Activated CD8-positive, alpha-beta memory T cell treated with anti-CD3 and anti-CD28 coated beads, Interleukin-2, amount 50 U/mL, for 1 hour (primary cell): Measurements from ENCODE around the gene CDC6.
"Not testable (repeated sequence)": the region's sequence is repeated elsewhere in the genome, so short reads cannot be mapped to it uniquely, and the experiment has no call there.

Experiments used
- DNase-seq: peaks from one replicate; pipeline ENCODE4 v3.0.0-alpha.2; 2020; ENCODE audit errors: extremely low read depth

CDC6 gene

DNA sequence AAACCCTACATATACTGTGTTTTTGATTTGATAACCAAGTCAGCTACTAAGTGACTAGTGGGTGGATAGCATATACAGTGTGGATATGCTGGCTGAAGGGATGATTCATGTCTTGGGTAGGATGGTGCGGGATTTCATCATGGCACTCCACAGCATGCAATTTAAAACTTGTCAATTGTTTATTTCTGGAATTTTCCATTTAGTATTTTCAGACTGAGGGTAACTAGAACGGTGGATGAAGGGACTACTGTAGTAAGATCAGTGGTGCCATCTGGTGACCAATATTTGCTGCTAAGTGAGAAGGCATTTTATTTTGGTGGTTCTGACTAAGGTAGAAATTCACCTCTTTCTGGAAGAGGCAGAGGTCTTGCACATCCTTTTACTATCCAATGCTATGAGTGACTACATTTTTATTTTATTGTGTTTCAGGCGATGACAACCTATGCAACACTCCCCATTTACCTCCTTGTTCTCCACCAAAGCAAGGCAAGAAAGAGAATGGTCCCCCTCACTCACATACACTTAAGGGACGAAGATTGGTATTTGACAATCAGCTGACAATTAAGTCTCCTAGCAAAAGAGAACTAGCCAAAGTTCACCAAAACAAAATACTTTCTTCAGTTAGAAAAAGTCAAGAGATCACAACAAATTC is 3.1 kb downstream of the CDC6 start:
- DNase-seq = no peak

DNA sequence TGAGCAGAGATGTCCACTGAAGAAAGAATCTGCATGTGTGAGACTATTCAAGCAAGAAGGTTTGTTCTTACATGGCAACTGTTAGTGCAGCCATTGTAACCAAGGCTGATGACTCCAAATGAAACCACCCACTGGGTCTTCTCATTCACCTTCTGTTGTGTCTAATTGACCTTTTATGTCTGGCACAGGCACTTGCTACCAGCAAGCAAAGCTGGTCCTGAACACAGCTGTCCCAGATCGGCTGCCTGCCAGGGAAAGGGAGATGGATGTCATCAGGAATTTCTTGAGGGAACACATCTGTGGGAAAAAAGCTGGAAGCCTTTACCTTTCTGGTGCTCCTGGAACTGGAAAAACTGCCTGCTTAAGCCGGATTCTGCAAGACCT is 3.6 kb downstream of the CDC6 start:
- DNase-seq = no peak

DNA sequence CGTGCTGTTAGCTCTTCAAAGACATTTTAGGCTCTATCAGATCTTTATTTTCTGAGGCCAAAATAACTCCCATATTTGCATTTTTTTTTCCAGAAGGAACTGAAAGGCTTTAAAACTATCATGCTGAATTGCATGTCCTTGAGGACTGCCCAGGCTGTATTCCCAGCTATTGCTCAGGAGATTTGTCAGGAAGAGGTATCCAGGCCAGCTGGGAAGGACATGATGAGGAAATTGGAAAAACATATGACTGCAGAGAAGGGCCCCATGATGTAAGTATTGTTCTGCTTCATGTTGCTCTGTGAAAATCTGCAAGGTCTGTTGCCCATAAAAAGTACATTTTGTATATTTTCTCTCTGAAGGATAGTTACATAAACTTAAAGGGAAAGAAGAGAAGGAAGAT is 5.7 kb downstream of the CDC6 start:
- no peak for DNase-seq

DNA sequence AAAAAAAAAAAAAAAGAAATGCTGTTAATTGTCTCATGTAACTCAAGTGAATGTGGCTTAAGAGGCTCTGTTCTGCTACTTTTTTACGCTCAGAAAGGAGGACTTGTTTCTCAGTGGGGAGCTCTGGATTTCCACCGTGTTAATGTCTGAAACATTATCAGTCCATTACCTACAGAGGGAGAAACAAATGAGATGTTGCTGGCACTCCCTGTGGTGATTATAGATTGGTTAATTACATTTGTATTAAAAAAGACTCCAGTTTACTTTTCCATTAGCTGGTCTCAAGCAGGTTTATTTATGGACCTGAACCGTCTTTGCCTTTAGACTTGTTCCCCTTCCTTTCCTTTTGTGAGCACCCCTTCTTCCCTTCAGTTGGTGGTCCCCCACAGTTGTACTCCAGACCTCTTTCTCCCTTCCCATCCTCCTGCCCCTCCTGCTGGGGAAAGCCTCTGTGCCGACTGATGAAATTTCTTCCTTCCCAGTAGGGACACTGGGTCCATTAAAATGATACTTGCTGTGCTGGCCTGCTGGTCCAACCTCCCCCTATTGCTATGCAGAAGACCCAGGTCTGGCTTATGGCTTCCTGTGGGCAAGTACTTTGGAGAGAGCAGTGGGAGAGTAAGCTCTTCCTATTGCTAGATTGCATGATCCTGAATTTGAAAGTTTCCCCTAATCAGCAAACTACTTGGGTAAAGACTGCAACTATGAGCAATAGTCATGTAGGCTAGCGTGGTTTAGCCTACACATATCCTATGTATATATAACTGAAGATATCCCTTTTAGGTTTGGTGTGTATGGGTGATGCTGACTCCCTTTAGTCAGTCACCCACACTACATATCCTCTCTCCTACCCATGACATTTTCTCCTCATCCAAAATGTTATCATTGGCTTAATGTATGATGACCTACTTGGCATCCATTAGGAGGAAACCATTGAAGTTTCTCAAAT is 8.1 kb downstream of the CDC6 start:
- no peak for DNase-seq

DNA sequence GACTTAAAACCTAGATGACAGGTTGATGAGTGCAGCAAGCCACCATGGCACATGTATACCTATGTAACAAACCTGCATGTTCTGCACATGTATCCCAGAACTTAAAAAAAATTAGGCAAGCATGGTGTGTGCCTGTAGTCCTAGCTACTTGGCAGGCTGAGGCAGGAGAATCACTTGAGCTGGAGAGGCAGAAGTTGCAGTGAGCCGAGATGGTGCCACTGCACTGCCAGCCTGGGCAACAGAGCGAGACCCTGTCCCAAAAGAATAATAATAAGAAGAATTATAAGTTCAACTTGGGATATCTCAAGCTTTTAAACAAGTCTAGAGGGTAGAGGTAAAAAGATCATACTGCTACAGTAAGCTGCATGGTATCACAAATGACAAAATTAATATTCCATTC is 9.8 kb downstream of the CDC6 start:
- no peak for DNase-seq

DNA sequence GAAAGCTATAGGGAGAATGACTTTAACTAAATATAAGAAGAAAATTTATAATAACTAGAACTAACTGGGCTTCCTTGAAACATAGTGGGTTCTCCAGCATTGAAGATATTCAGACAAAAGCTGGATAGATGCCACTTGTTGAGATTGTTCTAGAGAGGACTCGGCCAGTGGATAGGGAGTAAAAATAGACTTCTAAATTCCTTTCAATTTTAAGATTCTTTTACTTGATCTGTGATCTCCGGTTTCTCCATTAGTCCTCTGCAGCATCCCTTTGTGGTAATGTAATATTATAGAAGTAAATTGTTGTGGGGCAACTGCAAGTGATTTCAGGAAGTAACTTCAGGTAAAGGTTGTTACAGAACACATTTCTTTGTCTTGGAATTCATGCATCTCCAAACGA is 11.0 kb downstream of the CDC6 start:
- no peak for DNase-seq

DNA sequence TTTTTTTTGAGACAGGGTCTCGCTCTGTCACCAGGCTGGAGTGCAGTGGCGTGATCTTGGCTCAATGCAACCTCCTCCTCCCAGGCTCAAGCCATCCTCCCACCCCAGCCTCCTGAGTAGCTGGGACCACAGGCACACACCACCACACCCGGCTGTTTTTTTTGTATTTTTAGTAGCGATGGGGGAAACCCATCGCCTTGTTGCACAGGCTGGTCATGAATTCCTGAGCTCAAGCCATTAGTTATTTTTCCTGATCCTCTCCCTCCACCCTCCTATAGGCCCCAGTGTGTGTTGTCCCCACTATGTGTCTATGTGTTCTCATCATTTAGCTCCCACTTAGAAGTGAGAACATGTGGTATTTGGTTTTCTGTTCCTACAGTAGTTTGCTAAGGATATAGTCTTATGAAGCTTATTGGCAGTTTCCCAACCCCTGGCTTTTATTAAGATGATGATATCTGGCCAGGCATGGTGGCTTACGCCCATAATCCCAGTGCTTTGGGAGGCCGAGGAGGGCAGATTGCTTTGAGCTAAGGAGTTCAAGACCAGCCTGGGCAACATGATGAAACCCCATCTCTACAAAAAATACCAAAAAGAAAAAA is 11.6 kb downstream of the CDC6 start:
- not testable (repeated sequence) for DNase-seq

DNA sequence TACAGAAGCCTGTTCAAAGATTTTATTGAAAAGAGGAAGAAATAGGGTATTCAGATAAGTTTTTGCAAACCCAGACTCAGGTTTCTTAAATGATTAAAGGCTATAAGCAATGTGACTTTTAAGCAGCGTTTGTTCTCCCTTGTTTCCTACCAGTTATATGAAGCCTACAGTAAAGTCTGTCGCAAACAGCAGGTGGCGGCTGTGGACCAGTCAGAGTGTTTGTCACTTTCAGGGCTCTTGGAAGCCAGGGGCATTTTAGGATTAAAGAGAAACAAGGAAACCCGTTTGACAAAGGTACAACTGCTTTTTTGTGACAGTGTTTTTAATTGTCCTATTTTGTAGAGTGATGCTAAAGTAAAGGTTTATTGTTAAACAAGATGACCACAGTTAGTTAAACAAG is 13.6 kb downstream of the CDC6 start:
- DNase-seq = no peak

DNA sequence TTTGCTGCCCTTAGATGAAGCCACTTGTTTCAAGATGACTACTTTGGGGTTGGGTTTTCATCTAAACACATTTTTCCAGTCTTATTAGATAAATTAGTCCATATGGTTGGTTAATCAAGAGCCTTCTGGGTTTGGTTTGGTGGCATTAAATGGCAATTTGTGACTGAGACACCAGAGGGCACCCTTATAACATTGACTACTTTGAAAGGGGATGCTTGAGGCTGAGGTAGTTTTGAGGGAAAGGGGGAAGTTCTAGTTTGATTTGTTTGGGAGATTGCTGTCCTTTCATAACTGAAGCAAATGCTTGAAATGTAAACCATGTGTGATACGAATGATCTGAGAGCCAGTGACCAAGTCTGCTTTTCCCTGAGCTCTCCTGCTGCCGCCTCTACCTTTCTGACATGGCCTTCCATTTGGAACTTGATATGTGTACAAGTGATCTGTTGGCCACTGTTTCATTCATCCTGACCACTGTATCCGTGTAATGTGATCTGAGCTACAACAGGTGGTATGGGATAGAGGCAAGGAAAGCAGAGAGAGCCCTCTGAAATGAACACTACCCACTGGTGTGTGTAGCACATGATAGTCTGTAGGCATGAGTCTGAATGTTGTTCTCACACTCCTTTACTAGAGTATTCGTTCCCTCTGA is 15.5 kb downstream of the CDC6 start:
- DNase-seq = no peak

DNA sequence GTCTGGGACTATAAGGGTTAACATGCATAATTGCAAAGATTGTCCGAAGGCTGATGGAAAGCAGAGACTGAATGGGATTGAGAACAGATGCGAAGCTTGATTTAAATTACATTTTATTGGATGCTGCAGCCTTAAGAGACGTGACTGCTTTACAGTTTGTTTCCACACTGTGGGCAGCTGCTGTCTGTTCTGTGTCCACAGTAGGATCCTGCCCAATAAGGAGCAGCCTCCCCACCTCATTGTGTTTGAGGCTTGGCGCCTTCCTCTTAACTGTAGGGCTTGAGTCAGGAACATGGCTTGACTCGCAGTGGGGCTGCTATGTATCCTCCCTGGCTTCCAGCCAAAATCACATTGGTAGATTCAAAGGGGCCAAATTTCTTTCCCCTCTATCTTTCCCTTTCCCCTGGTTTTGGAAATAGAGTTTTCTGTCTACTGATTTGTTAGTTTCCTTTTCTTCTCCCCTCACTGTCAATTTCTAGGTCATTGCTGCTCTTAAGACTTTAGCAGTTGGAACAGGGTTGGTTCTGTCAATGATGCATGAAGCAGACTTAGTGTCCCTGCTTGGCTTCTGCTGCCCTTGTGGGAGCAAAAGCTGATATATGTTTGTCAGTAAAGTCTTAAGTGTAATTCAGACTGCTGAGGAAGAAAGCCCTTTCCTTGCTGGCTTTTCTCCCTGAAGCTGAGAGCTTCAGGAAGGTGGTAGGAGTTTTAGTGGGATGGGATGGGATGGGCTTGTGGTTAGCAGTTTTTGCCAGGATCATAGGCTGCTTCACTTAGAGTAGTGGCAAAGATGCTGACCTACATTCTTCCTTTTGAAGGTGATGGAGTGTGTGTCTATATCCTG is 16.3 kb downstream of the CDC6 start:
- DNase-seq = no peak

DNA sequence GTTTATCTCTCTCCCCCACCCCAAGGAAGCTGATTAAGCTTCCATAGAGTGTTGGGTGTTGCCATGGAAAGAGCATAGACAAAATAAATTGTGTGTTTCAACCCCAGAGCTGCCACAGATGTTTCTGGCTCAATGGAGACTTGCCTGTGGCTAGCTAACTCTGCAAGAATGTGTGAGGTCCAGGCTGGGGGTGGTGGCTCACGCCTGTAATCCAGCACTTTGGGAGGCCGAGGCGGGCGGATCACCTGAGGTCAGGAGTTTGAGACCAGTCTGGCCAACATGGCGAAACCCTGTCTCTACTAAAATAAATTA is 16.8 kb downstream of the CDC6 start:
- not testable (repeated sequence) for DNase-seq

DNA sequence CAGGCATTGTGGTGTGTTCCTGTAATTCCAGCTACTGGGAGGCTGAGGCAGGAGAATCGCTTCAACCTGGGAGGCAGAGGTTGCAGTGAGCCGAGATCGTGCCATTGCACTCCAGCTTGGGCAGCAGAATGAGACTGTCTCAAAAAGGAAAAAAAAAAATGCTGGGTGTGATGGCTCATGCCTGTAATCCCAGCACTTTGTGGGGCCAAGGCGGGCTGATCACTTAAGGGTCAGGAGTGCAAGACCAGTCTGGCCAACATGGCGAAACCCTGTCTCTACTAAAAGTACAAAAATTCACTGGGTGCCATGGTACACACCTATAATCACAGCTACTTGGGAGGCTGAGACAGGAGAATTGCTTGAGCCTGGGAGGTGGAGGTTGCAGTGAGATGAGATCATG is 17.2 kb downstream of the CDC6 start:
- not testable (repeated sequence) for DNase-seq

DNA sequence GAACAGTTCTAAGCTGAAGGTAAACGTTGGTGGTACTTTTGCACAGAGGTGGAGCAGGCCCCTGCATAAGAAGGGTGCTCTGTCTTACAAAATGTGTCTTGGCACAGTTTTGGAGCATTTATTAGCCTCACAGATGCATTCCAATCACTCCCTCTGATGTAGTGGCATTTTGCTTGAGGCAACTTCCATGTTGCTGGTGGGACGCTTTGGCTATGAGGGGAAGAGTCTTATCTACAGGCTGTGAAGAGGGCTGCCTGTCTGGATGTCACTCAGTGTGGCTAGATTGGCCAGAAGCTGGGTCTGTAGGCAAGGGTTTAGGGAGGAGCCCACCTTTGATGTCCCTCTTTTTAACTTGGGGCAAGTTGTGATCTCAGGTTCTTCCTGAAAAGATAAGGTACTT is 18.7 kb downstream of the CDC6 start:
- DNase-seq = no peak

DNA sequence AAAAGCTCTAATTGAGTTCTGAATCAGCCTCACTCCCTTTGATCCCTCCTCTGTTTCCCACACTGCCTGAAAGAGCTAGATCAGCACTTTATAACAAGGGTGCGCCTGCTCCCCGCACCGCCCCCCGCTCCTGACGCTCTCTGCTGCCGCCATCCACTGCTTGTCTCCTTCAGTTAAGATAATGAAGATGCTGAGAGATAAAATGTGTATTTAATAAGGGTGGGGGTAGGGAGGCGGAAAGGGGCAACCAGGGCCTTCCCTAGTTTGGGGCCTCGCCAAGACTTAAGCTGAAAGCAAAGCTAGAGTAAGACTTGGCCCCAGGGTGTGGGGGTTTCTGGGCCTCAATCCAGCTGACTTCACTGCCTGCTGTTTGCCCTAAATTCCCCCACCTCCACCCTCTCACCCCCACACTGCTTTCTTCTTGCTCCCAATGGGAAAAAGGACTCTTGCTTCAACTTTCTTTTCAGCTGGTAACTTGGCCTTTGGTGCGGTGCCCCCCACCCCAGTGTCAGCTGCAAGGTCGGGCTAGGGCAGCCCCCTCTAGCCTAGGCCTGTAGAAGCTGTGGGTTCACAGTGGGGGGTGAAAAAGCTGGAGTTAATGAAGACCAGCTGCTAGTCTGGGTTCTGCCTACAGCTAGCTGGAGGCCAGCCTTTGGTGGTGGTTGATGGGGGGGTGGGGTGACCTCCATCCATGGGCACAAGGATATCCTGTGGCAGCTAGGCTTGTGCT is 19.5 kb downstream of the CDC6 start:
- no peak for DNase-seq

DNA sequence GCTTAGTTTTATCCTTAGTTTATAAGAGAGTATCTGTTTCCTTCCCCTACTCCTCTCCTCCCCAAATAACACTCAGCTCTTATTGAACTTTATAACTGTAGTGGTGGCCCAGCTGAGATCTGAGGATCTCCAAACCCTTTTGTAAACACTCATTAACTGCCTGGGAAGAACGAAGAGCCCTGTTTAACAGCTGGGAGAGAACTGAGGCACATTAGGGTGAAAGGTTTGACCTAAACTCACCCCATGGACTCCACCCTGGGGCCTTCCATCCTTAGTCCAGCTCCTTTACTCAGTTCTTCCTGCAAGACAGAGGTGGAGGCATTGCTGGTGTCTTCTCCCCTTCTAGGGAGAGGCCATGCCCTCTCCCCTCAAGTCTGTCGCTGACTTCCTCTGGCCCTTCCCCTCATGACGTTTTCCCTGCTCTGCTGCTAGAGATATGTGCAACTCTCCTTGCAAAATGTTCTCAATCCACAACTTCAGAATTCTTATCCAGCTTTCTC is 20.1 kb downstream of the CDC6 start:
- DNase-seq = no peak

DNA sequence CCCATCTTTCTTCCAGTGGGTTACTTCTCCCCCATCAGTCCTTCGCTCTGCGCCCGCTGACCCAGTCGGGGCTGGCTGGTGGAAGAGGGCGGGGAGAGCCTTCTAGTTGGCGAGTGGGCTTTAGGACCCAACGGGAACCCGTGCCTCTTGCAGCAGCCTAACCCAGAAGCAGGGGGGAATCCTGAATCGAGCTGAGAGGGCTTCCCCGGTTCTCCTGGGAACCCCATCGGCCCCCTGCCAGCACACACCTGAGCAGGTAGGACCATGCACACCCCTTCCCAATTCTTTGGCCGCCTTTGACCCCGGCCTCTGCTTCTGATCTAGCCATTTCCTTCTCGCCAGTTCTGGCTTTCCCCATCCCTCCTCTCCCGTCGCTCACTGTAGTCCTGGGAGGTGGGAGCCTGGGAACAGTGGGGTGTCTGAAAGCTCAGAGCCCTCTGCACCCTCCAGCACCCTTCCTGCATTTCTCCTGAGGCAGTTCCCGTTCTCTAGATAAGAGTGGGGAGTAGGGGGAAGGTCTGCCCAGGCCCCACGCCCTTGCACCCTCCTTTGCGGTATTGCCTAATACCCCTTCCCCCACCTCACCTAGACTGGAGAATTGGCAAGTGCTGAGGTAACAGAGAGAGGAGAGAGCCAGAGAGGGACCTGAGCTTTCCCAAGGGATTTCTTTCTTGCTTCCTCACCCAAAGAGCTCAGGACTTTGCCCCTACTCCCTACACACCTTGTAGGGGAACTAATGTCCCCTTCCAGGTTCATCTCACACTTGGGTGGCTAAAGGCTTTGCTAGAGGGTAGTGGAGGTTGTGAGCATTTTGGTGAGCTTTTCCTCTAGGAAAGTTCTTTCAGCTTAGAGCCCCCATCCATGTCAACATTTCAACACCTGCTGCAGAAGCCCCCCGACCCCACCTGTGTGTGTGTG is 21.6 kb downstream of the CDC6 start, which contains the start of gene RARA:
Gene RARA, plus strand, starts transcription at position 150 of the 918 bp plus-strand sequence. CDS start 22,039 bp downstream, outside the sequence.
- no peak for DNase-seq

DNA sequence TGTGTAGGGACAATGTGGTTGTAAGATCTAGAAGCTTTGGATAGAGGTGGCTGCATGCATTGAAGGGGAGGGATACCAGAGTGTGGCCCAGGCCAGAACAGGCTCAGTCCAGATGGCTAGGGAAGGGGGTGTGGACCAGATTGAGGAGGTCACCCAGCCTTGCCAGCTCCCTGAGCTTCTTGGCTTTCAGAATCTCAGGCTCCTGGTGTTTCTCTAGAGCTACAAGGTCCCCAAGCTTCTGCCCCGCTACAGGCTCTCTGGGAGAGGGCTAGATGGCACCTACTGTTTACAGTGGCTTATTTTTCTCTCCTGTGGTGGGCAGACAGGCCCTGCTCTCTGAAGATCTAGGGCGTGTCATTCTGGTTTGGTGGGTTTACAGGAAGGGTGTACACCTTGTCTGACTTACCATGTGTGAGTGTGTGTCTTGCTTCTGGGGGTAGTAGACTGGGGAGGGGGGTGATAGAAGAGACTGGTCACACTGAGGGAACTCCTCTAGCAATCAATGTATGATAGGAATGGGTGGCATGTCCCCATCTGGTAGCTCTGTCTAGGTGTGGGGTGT is 22.4 kb downstream of the CDC6 start:
- no peak for DNase-seq

DNA sequence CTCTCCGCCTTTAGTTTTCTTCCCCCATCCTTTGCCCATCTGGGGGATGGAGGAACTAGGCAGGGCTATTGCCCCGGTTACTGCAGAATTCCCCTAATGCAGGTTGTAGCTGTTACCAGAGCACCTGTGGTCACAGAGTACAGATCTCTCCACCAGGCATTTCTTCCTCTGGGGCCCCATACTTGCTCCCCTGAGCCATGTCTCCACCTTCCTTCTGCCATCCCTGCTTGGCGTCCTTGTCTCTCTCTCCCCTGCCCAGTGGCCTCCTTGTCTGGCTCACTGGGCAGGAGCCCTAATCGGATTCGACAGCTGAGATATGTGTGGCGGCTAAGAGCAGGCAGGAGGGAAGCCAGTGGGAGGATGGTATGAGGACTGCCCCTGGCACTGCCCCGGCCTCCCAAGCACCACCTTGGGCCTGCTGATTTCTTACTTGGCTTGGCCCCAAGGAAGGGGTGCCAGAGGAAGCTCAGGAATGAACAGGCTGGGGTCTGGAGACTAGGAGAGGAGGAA is 23.3 kb downstream of the CDC6 start:
- no peak for DNase-seq

DNA sequence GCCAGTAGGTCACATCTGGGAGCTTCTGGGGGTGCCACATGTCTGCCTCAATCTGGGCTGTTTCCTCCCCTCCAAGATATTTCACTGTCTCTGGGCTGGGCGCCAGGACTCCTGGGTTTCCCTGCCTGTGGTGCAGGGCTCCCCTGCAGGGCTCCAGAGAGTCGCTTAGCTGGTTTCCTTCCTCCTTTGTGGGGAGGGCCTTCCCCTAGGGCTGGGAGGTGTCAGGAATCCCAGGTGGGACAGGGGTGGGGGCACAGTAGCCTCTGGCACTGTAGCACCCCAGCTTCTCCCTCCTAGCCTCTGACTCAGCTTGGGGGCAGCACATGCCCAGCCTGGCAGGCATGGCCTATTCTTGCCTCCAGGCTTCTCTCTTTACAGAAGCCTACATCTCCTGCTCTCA is 23.9 kb downstream of the CDC6 start:
- DNase-seq = no peak
